GM23338 (cell line): ENCODE results near the gene RAB25. TPM values are rescaled to one million over a fixed set of nuclear protein-coding genes. Genes with fewer than 3 reads are reported as not detected.
A peak's percentile ranks its signal among the peaks of the same experiment; 100 is the strongest.

ENCODE experiments used
- ATAC-seq: fragments of 200-7000 bp; cut with Tn5 transposase; 3 replicates; pipeline ENCODE4 v1.9.1; 2020
- DNase-seq: peaks from one replicate; pipeline ENCODE4 v3.0.0-alpha.2; 2015; ENCODE audit warnings: low spot score
- H2AFZ ChIP-seq: fragments of 200-600 bp; sonication (generic); 2 replicates; pipeline ENCODE4 v1.8.0; 2016; ENCODE audit warnings: antibody characterized with exemption, mild to moderate bottlenecking, moderate library complexity
- H3F3A ChIP-seq: fragments of 200-600 bp; sonication (generic); replicated peaks from 2 replicates; pipeline ENCODE4 v1.8.0; 2017; ENCODE audit warnings: antibody characterized with exemption, mixed run types, low read depth
- H3K27ac ChIP-seq: fragments of 200-600 bp; sonication (generic); 2 replicates; pipeline ENCODE4 v1.6.1; 2016; ENCODE audit warnings: low read depth
- H3K27me3 ChIP-seq: fragments of 200-600 bp; sonication (generic); 2 replicates; pipeline ENCODE4 v1.8.0; 2016; ENCODE audit warnings: mild to moderate bottlenecking, mixed run types, moderate library complexity; ENCODE audit not compliant: insufficient read depth
- H3K36me3 ChIP-seq: fragments of 200-600 bp; sonication (generic); 2 replicates; pipeline ENCODE4 v1.8.0; 2016; ENCODE audit warnings: mild to moderate bottlenecking; ENCODE audit not compliant: insufficient read depth
- H3K4me1 ChIP-seq: fragments of 200-600 bp; sonication (generic); 2 replicates; pipeline ENCODE4 v1.8.0; 2016; ENCODE audit warnings: mild to moderate bottlenecking, moderate library complexity; ENCODE audit not compliant: insufficient read depth
- H3K4me2 ChIP-seq: fragments of 200-600 bp; sonication (generic); 2 replicates; pipeline ENCODE4 v1.7.1; 2017; ENCODE audit warnings: mixed run types
- H3K4me3 ChIP-seq: fragments of 200-600 bp; sonication (generic); 2 replicates; pipeline ENCODE4 v1.6.1; 2016; ENCODE audit warnings: mixed run types
- H3K79me2 ChIP-seq: fragments of 200-600 bp; sonication (generic); replicated peaks from 2 replicates; pipeline ENCODE4 v1.8.0; 2017; ENCODE audit warnings: mild to moderate bottlenecking; ENCODE audit not compliant: insufficient read depth
- H3K9me2 ChIP-seq: fragments of 200-600 bp; sonication (generic); 2 replicates; pipeline ENCODE4 v1.8.0; 2017; ENCODE audit not compliant: insufficient read depth
- H4K20me1 ChIP-seq: fragments of 200-600 bp; sonication (generic); replicated peaks from 2 replicates; pipeline ENCODE4 v1.8.0; 2017; ENCODE audit warnings: mild to moderate bottlenecking; ENCODE audit not compliant: insufficient read depth
- H3K27ac Mint-ChIP-seq: 2 replicates; pipeline ENCODE4 v1.8.0; 2020; ENCODE audit warnings: inconsistent platforms, mild to moderate bottlenecking, moderate library complexity, mixed read lengths
- H3K27me3 Mint-ChIP-seq: 3 replicates; pipeline ENCODE4 v1.8.0; 2022; ENCODE audit warnings: low read depth, mild to moderate bottlenecking, moderate library complexity, mixed read lengths, inconsistent platforms; ENCODE audit not compliant: insufficient read depth, poor library complexity
- H3K36me3 Mint-ChIP-seq: 3 replicates; pipeline ENCODE4 v1.8.0; 2021; ENCODE audit warnings: low read depth, mild to moderate bottlenecking, inconsistent platforms, moderate library complexity, mixed read lengths
- H3K4me1 Mint-ChIP-seq: 3 replicates; pipeline ENCODE4 v1.8.0; 2020; ENCODE audit warnings: mild to moderate bottlenecking, inconsistent platforms, mixed read lengths
- H3K4me3 Mint-ChIP-seq: 3 replicates; pipeline ENCODE4 v1.8.0; 2021; ENCODE audit warnings: moderate library complexity, mild to moderate bottlenecking, inconsistent platforms, mixed read lengths
- H3K9me3 Mint-ChIP-seq: 3 replicates; pipeline ENCODE4 v1.8.0; 2020; ENCODE audit warnings: moderate library complexity, mild to moderate bottlenecking, inconsistent platforms, mixed read lengths
- CTCF ChIP-seq, 2 experiments: fragments of 200-600 bp in 1 of 2; sonication (generic) in 1 of 2; conservative IDR thresholded peaks; 2 replicates each; pipeline versions ENCODE4 v1.5.1 to v1.6.1; 2016 to 2017; ENCODE audit warnings: antibody characterized with exemption in 2 of 2, low read depth in 2 of 2, mild to moderate bottlenecking in 2 of 2, moderate library complexity in 1 of 2
- ETS1 ChIP-seq: IDR thresholded peaks from 2 replicates; pipeline ENCODE4 v1.6.1; 2016; ENCODE audit warnings: antibody characterized with exemption
- ZNF331 ChIP-seq: fragments of 250-450 bp; sonication (Bioruptor Pico); IDR thresholded peaks from 2 replicates; pipeline ENCODE4 v1.5.0; 2020; ENCODE audit warnings: low read depth, mild to moderate bottlenecking, moderate library complexity
- polyA plus RNA-seq: library from polyadenylated mRNA; unstranded; fragments of >200 nt; fragmentation: Nextera tagmentation; extraction: Ambion mirVana; gene quantifications from 2 replicates; pipeline ENCODE4 v1.2.1, GENCODE V29; 2016
- total RNA-seq: library from RNA; depleted of rRNA; stranded (reverse); fragments of >200 nt; shearing (Covaris generic); gene quantifications from 2 replicates; pipeline ENCODE4 v1.2.3, GENCODE V29; 2014

Gene RAB25
- total and polyA plus RNA-seq, 2 experiments from 2014 or later, result 30.0 to 42.7 TPM

GRCh38 chr1:156053768-156054499 lies 7.0 kb upstream of the RAB25 start, which contains the start of gene UBQLN4:
UBQLN4 (minus strand) TSS chr1:156053798; CDS start chr1:156053701, 97 bp downstream.
- peaks cover 32% of the 10 kb centered on the region for H3K79me2 ChIP-seq
- peak within 1 kb of the TSS; percentile 97 for H3K4me2 ChIP-seq

GRCh38 chr1:156054500-156055280 lies 6.3 kb upstream of the RAB25 start, which contains the start of gene LAMTOR2:
LAMTOR2 (plus strand) TSS chr1:156054782; CDS start chr1:156054890, 108 bp downstream.
- H3K27ac Mint-ChIP-seq, result peak within 1 kb of the TSS; percentile 97
- peaks cover 43% of the 10 kb centered on the region for H3K36me3 Mint-ChIP-seq
- peaks cover 17% of the 10 kb centered on the region for H3K27me3 Mint-ChIP-seq
- H3K4me1 Mint-ChIP-seq, result peaks cover 22% of the 10 kb centered on the region
- Histone ChIP-seq H3K4me3 (peak within 1 kb of the TSS; percentile 93), H3K79me2 (peaks cover 32% of the 10 kb centered on the region), H3K9me2 (no peaks in the 10 kb centered on the region), H4K20me1 (peaks cover 12% of the 10 kb centered on the region), H3K4me1 (peaks cover 12% of the 10 kb centered on the region; the same call in 1 of the 2 replicates), H3F3A (peaks cover 21% of the 10 kb centered on the region), H3K4me2 (peak within 1 kb of the TSS; percentile 97), H2AFZ (peak within 1 kb of the TSS; percentile 96), H3K27me3 (no peaks in the 10 kb centered on the region), H3K36me3 (no peaks in the 10 kb centered on the region), H3K27ac (peak within 1 kb of the TSS; percentile 99)
- DNase-seq (peak; percentile 100), ATAC-seq (peak; percentile 75)
- H3K4me3 Mint-ChIP-seq, result peak within 1 kb of the TSS; percentile 99
- H3K9me3 Mint-ChIP-seq, result no peaks in the 10 kb centered on the region; the same call in 2 of the 3 replicates
- TF ChIP-seq ETS1 (peak; percentile 99), ZNF331 (CRISPR knock-in tag) (no peak)

More at GRCh38 chr1:156053768-156054499, 7.0 kb upstream of the RAB25 start, which contains the start of gene UBQLN4:
- peak; percentile 93 for DNase-seq
- H3K4me3 Mint-ChIP-seq, result peak within 1 kb of the TSS; percentile 99
- H3K9me3 Mint-ChIP-seq, result no peaks in the 10 kb centered on the region; the same call in 2 of the 3 replicates
- H3F3A ChIP-seq, result peaks cover 15% of the 10 kb centered on the region
- peaks cover 47% of the 10 kb centered on the region for H3K36me3 Mint-ChIP-seq
- H3K27me3 ChIP-seq, result no peaks in the 10 kb centered on the region
- peak; percentile 28 to 69; a peak in 3 of 4 replicates for TF ChIP-seq CTCF (conservative IDR thresholded peaks at IDR 0.05; ENCODE audit: low read depth in 2 of 2)
- TF ChIP-seq ZNF331 (CRISPR knock-in tag), result no peak
- no peak for TF ChIP-seq ETS1
- H3K36me3 ChIP-seq, result no peaks in the 10 kb centered on the region
- peak within 1 kb of the TSS; percentile 93 for H3K4me3 ChIP-seq
- peaks cover 12% of the 10 kb centered on the region for H4K20me1 ChIP-seq
- peak within 1 kb of the TSS; percentile 99 for H2AFZ ChIP-seq
- H3K4me1 Mint-ChIP-seq, result peaks cover 18% of the 10 kb centered on the region
- H3K4me1 ChIP-seq, result peaks cover 12% of the 10 kb centered on the region; the same call in 1 of the 2 replicates
- ATAC-seq, result peak; percentile 56
- H3K27ac ChIP-seq, result peak within 1 kb of the TSS; percentile 99
- peaks cover 17% of the 10 kb centered on the region for H3K27me3 Mint-ChIP-seq
- no peaks in the 10 kb centered on the region for H3K9me2 ChIP-seq
- peak within 1 kb of the TSS; percentile 97 for H3K27ac Mint-ChIP-seq
